Mucosa of gallbladder (tissue), 1 donor: ENCODE results near the gene BIN2. TPM values are rescaled to one million over a fixed set of nuclear protein-coding genes. Genes with fewer than 3 reads are reported as not detected.

Experiments used
- DNase-seq: peaks from one replicate; pipeline ENCODE4 v3.0.0-alpha.2; 2020; ENCODE audit warnings: low spot score
- total RNA-seq: library from RNA; stranded (reverse); gene quantifications from one replicate; pipeline ENCODE4 v1.2.1, GENCODE V29; 2021
- donor health status: DM: no; HTN: no; CAD: no.

BIN2 gene
- 9.8 TPM for total RNA-seq

DNA sequence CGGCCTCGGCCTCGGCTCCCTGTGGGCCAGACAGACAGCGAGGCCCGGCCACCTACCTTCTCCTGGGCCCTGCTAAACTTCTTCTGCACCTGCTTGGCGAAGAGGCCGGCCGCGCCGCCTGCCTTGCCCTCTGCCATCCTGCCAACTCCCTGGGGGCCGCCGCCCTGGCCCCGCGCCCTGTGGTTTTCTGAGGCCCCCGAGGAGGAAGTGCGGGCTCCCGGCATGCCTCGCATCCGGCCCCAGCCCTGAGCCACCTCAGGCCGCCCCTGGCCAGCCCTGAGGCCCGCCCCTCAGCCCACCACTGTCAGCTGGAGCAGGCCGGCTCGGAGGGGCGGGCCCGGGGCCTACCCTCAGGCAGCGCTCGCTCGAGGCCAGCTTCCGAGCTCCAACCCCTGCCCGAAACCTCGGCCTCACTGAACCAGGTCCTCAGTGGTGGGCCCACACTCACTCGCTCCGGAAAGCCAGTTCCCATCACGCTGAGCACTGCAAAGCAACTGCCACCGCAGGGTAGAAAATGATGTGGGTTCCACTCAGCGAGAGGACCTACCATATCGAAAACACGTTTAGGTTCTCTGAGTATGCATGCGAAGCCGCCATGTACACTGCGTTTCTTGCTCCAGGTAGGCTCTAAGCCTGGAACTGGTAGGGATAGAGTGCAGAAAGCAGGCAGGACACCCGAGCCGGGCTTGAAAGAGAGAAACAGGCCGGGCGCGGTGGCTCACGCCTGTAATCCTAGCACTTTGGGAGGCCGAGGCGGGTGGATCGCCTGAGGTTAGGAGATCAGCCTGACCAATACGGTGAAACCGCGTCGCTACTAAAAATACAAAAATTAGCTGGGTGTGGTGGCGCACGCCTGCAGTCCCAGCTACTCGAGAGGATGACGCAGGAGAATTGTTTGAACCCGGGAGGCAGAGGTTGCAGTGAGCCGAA, at the start of gene BIN2:
Gene BIN2 (minus strand): TSS at position 209 of the 930 bp plus-strand sequence. CDS start 72 bp downstream, at position 137.
- peak; percentile 27 for DNase-seq

- DNase-seq = no peak
Observed at GRCh38 chr12:51373187-51373586, 49.2 kb upstream of the BIN2 start.

DNA sequence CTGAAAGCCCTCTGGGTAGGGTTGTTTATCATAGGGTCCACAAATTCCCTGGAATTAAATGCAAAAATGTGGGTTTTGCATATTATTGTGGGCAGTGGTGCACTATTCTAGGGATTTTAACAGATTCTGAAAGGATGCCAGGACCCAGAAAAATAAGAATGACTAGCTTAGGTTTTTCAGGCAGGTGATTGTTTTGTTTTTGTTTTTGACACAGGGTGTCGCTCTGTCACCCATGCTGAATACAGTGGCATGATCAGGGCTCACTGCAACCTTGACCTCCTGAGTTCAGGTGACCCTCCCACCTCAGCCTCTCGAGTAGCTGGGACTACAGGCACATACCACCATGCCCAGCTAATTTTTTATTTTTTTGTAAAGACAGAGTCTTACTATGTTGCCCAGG, 48.0 kb upstream of the BIN2 start:
- DNase-seq = no peak

DNA sequence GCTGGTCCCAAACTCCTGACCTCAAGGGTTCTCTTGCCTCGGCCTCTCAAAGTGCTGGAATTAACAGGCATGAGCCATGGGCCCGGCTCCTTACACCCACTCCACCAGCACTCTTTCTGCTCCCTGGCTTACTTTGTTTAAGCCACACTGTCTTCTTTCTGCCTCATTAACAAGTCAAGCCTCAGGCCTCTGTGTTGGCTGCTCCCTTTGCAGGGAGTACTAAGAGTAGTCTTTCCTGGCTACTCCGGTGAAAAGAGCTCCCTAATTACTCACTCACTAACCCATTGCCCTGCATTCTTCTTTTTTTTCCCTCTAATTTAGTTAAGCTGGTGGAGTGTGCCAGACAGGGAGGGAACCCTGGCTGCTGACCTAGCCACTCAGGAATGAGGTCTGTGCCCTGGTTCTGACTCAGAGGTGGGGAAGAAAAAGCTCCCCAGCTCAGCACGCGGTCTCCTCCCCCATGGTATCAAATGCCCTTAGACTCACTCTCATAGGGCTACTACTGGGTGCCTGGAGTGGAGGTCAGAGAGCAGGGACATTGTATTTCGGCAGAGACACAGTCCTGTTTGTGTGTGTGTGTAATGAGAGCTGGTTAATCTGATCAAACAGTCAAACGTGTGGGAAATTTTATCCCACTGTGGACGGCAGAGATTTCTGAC, 47.5 kb upstream of the BIN2 start:
- peak; percentile 76 for DNase-seq

DNA sequence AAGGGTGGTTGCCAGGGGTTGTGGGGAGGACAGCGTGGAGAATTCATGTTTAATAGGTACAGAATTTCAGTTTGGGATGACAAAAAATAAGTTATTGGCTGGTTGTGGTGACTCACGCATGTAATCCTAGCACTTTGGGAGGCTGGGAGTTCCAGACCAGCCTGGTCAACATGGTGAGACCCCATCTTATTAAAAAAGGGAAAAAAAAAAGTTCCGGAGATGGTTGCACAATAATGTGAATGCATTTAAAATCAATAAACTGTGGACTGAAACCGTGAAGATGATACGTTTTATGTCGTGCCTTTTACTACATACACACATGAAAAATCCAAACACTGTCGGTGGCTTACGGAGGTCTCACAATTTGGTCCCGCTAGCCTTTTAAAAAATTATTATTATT, 46.7 kb upstream of the BIN2 start:
- no peak for DNase-seq

- no peak for DNase-seq
Observed at GRCh38 chr12:51369581-51369980, 45.6 kb upstream of the BIN2 start.

DNA sequence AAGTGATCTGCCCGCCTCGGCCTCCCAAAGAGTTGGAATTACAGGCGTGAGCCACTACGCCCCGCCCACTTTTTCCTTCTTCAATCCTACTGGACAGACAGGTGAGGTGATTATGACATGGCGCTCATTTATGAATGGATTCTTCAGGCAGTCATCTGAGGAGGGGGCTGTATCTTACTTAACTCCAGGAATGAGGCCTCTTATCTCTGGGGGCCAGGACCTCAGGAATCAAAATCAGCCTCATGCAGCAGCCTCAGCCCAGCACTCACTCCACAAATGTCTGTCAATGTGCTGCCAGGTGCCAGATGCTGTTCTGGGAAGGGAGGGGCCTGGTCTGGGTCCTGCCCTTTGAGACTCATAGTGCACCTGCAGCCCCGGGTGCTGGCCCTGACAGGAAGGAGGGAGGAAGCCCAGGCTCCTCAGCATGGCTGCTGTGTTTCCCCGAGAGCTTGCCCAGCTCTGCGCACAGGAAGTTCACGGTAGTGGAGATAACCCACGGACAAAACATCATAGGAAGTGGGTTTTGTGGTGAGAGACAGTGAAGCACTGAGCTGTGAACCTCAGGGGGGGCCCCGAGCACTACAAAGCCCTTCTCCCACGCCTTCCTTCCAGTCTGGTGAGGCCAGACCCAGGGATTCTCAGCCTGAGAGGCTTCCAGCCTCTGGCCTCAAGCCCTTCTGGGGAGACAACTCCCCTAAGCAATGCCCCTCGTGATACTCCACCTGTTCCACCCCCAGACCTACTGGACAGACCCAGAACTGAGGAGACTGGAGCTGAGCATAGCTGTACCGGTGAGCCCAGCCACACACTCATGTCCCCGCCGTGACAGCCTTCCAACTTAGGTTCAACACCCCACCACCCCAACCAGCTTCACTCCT, 44.9 kb upstream of the BIN2 start:
- DNase-seq = peak; percentile 63

GRCh38 chr12:51365276-51365675, 41.3 kb upstream of the BIN2 start:
- DNase-seq = no peak

GRCh38 chr12:51364001-51364400, 40.0 kb upstream of the BIN2 start:
- DNase-seq = peak; percentile 34

DNA sequence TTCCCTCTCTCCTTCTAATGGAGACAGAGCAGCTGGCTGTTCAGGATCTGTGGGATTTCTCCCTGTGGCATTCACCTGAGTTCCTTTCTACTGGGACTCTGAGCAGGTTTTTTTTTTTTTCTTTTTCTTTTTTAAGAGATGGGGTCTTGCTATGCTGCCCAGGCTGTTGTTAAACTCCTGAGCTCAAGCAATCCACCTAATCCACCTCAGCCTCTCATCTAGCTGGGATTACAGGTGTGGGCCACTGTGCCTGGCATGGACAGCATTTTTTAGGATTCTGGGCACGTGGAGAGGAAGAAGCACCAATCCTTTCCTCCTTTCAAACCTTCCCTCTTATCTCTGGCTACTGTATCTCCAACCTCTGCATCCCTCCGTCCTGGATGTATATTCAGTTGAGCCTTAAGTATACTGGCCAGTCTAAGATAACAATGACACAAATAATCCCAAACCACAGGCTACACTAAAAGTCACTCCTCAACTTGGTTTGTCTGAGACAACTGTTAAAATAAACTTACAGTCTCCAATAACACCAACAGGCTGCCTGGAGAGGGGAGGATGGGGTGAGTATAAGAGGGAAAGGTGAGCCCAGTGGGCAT, 38.9 kb upstream of the BIN2 start:
- DNase-seq = no peak

GRCh38 chr12:51362307-51362706, 38.3 kb upstream of the BIN2 start:
- DNase-seq = no peak

DNA sequence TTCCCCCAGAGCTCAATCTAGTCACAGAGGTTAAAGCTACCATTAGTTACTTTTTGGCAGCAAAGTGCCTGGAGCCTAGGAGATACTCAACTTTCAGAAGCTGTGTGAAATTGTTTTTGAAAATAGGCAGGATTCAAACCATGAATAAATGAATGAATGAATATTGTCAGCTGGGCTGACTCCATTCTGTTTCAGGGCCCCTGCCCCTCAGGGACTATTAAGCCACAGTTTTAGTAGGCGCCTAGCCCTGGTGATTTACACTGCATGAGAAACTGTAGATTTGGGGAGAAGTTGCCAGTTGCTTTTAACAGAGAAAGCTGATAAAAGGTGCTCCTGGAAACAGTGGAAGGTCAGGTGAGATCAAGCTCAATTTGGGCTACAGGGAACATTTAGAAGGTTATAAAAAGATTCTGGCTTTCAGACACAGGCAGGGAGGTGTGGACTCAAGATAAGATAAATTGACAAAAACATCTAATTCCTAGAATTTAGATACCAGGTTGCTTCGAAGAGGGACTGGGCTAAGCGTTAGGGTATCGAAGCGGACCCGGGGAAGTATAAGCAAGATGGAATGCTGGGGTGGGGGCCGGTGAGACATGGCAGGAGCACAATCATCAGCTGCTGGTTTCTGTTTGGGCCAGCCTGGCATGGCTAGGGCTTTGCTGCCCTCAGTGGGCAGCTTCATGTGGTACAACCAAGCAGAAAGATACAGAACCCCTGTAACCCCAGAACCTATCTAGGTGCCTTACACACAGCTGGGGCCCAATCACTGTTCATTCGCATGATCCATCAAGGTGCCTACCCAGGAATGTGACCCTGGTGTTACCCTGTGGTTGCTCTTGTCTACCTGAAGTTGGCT, 37.4 kb upstream of the BIN2 start:
- DNase-seq = no peak

DNA sequence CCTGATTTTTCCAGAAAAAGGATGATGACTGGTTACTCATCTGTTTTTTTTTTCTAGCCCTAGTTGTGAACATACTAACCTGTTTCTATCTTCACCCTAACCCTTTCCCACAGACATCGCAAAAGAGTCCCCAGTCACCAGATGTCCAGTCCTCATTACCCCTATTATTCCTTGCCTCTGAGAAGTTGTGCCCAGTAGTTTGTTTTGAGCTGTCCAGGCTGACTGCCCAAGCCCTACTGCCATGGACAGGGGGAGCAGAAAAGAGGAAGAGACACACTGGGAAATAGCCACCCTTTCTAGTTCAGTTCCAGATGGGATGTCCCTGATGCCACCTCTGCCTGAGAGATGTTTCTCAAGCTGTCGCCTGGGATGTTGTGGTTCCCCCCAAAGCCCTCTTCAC, 36.3 kb upstream of the BIN2 start:
- DNase-seq = no peak

DNA sequence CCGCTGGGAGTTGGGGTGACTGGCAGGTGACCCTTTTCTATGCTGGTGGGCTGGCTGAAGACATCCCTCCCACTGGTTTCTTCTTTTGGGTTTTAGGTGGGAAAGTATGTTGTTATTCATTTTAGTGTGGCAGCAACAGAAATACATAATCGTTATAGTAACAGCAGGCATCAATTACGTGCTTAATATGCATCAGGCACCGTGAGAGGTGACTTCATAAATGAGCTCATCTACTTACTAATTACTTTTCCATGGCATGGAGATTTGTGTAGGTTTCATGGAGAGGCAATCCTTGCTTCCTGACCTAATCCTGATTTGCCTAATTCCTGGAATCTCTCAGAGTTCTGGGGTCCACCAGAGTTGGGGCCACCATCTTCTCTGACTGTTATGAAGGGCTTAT, 35.9 kb upstream of the BIN2 start:
- no peak for DNase-seq

DNA sequence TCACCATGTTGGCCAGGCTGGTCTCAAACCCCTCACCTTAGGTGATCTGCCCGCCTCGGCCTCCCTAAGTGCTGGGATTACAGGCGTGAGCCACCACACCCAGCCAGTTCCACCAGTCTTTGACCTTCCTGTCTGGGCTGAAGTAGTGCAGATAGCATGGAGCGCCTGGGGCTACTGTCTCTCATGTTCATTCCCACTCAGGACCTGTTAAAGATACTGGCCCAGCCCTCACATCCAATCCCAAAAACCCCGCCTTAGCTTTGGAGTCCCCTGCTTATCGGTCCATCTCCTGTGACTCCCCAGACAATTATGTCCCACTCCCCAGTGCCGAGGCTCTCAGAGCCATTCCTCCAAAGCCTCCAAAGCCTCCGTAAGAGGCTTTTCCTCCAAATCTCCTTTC, 34.5 kb upstream of the BIN2 start:
- no peak for DNase-seq

GRCh38 chr12:51357374-51358047, 33.5 kb upstream of the BIN2 start:
- DNase-seq = no peak

- peak; percentile 13 for DNase-seq
Observed at GRCh38 chr12:51351913-51352532, 28.0 kb upstream of the BIN2 start.

GRCh38 chr12:51349026-51349425, 25.1 kb upstream of the BIN2 start:
- DNase-seq = no peak

- no peak for DNase-seq
Observed at GRCh38 chr12:51348116-51348515, 24.1 kb upstream of the BIN2 start.

GRCh38 chr12:51346581-51346980, 22.6 kb upstream of the BIN2 start, which contains the start of gene CELA1:
Gene CELA1 (minus strand): TSS chr12:51346679. CDS start chr12:51346638, 41 bp downstream.
- DNase-seq = no peak
